WI38 (cell line): ENCODE results near the gene COL6A3.

Experiments used
- H3K4me3 ChIP-seq: 2 replicates; pipeline ENCODE4 v1.5.1; 2011; ENCODE audit warnings: low read depth, mild to moderate bottlenecking, control low read depth, low read length
- CTCF ChIP-seq: IDR thresholded peaks from 2 replicates; pipeline ENCODE4 v1.5.1; 2012; ENCODE audit warnings: low read depth, mild to moderate bottlenecking, control low read depth, low read length

Gene COL6A3

DNA sequence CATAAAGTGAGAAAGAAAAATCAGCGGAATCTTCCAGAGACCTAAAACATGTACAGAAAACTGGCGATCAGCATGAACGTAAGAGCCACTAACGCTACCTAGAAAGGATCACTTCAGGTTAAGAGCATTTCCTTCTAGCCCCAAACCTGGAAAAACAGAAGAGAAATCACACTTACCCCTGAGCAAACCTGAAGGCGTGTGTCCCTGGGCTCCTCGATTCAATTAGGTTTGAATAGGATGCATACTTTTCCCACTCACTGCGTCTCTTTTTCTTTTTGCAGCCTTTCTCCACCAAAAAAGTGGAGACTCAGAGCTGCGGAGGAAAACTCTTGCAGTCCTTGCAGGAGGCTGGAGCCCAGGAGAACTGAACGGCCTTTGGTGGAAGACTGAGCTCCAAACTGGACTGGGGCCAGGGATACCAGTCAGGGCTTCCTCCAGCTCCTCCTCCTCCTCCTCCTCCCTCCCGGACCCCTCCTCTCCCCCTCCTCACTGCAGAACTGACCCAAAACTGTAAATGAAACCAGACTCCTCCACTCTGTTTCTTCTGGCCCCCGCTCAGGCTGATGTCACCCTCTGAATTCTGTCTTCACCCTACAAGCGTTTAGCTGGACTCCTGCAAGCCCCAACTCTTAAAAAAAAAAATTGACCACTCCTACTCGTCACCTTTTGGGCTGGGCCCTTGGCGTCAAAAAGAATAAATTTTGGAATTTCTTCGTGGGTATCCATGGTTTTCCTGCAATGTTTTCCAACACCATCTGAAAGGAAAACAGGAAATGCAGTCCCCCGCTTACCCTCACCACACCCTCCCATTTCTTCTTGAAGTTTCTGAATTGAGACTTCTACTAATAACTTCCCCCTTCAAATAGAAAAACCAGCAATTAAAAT is at the start of gene COL6A3:
TSS of gene COL6A3 (minus strand) at position 388 of the 885 bp plus-strand sequence. CDS start 17,347 bp downstream, outside the sequence.
- H3K4me3 ChIP-seq = peak within 1 kb of the TSS; percentile 86
- TF ChIP-seq CTCF = no peak

GRCh38 chr2:237459741-237460174 is 45.8 kb upstream of the COL6A3 start:
- no peak overlapping the region for H3K4me3 ChIP-seq
- TF ChIP-seq CTCF = no peak

DNA sequence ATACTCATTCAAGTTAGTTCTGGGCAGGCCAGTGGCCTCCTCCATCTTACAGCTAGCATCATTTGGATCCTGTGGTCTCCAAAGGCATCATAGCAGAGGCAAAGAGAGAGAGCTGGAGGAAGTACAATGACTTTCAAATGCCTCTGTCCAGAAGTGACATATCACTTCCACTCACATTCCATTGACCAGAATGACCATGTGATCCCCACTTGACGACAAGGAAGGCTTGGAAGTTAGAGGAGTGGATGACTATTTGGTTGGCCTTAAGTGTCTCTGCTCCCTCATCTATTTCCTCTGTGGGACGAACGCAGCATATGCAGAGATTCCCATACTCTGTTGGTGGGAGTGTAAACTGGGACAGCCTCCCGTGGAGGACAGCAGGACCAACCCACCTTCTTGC is 45.3 kb upstream of the COL6A3 start:
- no peak overlapping the region for H3K4me3 ChIP-seq
- no peak for TF ChIP-seq CTCF

DNA sequence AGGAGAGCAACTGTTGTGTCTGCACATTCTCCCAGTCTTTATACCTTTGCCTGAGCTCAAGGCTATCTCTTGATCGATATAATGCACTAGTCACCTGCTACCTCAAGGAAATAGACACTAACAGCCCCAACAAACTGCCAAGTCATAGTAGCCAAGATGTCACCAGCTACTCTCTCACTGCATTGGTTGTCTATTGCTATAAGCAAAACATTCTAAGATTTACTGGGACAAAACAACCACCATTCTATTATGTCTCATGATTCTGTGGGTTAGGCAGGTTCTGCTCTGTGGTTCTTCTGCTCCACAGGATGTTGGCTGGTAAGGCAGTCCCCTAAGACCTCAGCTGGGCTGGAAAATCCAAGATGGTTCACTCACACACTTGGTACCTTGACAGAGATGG is 44.6 kb upstream of the COL6A3 start:
- H3K4me3 ChIP-seq = no peak overlapping the region
- TF ChIP-seq CTCF = no peak

DNA sequence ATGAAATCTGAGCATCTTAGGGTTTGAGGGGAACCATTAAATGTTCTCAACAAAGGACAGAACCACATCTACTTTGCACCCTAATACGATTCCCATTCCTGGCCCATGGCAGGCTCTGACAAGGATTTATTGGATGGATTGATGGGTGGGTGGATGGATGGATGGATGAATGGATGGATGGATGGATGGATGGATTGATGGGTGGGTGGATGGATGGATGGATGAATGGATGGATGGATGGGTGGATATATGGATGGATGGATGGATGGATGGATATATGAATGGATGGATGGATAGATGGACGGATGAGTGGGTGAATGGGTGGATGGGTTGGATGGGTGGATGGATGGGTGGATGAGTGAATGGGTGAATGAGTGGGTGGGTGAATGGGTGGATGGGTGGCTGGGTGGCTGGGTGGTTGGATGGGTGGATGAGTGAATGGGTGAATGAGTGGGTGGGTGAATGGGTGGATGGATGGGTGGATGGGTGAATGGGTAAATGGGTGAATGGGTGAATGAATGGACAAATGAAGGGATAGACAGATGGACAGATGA is 43.5 kb upstream of the COL6A3 start:
- TF ChIP-seq CTCF = no peak
- no peak overlapping the region for H3K4me3 ChIP-seq

GRCh38 chr2:237456200-237456843 is 42.4 kb upstream of the COL6A3 start:
- TF ChIP-seq CTCF = no peak

DNA sequence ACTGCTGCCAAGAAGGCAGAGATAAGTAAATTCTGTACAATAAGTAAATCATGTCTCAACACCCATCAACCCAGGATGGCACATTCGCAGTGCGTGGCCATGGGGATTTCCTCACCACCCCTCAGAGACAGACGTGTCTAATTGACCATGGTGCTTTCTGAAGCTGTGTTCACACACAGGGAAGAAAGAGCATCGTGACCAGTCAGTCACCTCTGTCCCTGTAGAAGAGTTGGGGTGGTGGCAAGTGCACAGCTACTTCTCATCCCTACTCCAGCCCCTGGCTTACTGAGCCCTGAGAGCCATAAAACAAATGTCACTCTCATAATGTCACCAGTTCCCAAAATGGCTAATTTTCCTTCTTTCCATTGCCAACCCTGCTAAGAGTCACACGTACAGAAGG is 41.8 kb upstream of the COL6A3 start:
- no peak for TF ChIP-seq CTCF
- no peak overlapping the region for H3K4me3 ChIP-seq

More at GRCh38 chr2:237456200-237456843, 42.4 kb upstream of the COL6A3 start:
- H3K4me3 ChIP-seq = no peak overlapping the region
